Measurements from ENCODE around the gene SORCS2. TPM values are rescaled to one million over a fixed set of nuclear protein-coding genes. Genes with fewer than 3 reads are reported as not detected.

Gene SORCS2
- total RNA-seq, 1 donor from 2014 or later, result 10.9 TPM

GRCh38 chr4:7390336-7390735, 198.0 kb downstream of the SORCS2 start:
- peak; percentile 26 for DNase-seq (ENCODE audit: low spot score)
- H3K9me3 Mint-ChIP-seq (ENCODE audit: low read depth), result no peaks in the 10 kb centered on the region
- H3K36me3 Mint-ChIP-seq (ENCODE audit: low read depth), result peaks cover 1% of the 10 kb centered on the region
- H3K27ac Mint-ChIP-seq (ENCODE audit: unreplicated experiment), result no peak overlapping the region
- peaks cover 18% of the 10 kb centered on the region for H3K4me1 Mint-ChIP-seq (ENCODE audit: low read depth)
- H3K27me3 Mint-ChIP-seq (ENCODE audit: low read depth), result peaks cover 30% of the 10 kb centered on the region
- TF ChIP-seq, protein P1, sequence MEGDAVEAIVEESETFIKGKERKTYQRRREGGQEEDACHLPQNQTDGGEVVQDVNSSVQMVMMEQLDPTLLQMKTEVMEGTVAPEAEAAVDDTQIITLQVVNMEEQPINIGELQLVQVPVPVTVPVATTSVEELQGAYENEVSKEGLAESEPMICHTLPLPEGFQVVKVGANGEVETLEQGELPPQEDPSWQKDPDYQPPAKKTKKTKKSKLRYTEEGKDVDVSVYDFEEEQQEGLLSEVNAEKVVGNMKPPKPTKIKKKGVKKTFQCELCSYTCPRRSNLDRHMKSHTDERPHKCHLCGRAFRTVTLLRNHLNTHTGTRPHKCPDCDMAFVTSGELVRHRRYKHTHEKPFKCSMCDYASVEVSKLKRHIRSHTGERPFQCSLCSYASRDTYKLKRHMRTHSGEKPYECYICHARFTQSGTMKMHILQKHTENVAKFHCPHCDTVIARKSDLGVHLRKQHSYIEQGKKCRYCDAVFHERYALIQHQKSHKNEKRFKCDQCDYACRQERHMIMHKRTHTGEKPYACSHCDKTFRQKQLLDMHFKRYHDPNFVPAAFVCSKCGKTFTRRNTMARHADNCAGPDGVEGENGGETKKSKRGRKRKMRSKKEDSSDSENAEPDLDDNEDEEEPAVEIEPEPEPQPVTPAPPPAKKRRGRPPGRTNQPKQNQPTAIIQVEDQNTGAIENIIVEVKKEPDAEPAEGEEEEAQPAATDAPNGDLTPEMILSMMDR (IDR thresholded peaks at IDR 0.05), result no peak
- no peak overlapping the region for H3K4me3 Mint-ChIP-seq (ENCODE audit: unreplicated experiment)

GRCh38 chr4:7390906-7391636, 198.7 kb downstream of the SORCS2 start:
- Mint-ChIP-seq H3K4me1 (ENCODE audit: low read depth) (peaks cover 18% of the 10 kb centered on the region), H3K36me3 (ENCODE audit: low read depth) (peaks cover 1% of the 10 kb centered on the region), H3K27ac (ENCODE audit: unreplicated experiment) (no peak overlapping the region), H3K27me3 (ENCODE audit: low read depth) (peaks cover 31% of the 10 kb centered on the region), H3K9me3 (ENCODE audit: low read depth) (no peaks in the 10 kb centered on the region), H3K4me3 (ENCODE audit: unreplicated experiment) (no peak overlapping the region)
- TF ChIP-seq, protein P1 (IDR thresholded peaks at IDR 0.05), result no peak
- peak; percentile 49 for DNase-seq (ENCODE audit: low spot score)

DNA sequence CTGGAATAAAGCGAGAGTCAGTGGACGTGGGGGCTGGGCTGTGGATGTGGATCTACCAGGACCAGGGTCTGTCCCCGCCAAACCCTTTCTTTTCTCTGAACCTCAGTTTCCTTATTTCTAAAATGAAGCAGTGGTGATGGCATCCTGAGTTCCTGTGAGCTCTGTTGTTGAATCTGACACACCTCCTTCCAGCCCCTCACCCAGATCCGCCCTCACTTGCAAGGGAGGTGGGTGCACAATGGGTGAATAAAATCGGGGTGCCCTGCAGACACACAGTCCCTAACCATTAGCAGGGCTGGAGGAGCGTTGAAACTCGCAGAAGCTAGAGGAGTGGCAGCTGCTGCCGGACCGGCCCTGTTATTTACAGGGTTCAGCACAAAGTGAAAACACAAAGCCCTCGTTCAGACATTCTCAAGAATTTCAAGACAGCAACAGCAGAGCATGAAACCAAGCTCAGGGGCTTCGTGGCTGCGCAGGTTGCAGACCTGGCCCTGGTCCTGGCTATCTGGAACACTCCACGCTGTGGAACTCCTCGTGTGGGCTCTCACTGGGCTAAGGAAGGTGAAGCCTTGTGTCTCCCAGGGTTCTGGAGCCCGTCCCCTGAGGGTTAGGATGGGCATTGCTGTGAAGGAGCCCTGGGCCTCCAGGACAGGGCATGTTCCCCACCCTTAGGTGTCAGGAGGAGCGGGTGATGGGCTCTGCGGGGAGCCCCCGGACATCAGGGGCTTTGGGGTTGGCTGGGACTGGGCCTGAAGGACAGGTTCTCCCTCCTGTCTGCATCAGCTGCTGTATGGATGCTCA, 199.5 kb downstream of the SORCS2 start:
- DNase-seq (ENCODE audit: low spot score), result peak; percentile 52
- TF ChIP-seq, protein P1 (IDR thresholded peaks at IDR 0.05), result no peak
- Mint-ChIP-seq H3K4me1 (ENCODE audit: low read depth) (peaks cover 18% of the 10 kb centered on the region), H3K9me3 (ENCODE audit: low read depth) (no peaks in the 10 kb centered on the region), H3K27me3 (ENCODE audit: low read depth) (peaks cover 36% of the 10 kb centered on the region), H3K4me3 (ENCODE audit: unreplicated experiment) (no peak overlapping the region), H3K36me3 (ENCODE audit: low read depth) (peaks cover 1% of the 10 kb centered on the region), H3K27ac (ENCODE audit: unreplicated experiment) (no peak overlapping the region)

DNA sequence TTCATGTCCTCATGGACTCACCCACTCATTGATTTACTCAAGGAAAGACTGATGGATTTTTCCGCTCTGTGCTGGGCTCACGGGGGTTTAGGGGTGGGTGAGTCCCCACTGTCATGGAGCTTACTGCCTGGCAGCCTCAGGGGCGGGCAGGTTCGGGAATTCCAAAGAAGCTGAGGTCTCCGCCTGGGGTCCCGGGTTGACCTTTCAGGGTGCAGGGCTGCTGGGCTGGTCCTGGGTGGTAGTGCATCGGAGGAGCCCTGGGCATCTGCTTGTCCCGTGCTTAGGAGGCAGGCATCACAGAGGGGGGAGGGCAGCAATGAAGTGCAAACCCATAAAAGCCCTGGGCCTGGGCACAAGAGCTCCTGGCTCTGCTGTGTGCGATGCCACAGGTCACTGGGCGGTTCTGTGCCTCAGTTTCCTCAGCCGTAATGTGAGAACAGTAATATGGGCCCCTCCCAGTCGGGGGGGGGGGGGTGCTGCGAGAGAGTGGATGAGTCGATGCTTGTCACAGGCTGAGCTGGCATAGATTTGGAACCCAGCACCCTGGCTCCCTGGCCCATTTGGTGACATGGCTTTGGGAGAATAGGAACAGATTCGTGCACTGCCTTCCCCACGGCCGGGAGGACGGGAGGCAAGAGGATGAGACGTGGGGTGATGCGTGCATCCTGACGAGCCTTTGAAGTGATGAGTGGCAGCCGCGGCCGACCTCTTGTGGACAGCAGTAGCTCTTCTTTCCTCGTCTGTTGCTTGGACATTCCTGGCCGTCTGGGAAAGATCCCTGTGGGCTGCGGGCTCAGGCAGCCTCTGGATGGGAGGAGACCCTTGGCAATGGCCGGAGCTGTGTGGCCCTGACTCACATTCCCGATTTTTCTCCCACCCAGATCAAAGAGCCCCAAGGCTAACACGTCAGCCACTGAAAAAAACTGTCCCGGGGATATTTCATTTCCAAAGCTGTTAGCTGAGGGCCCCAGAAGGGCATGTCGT, 200.4 kb downstream of the SORCS2 start:
- peak; percentile 85 for DNase-seq (ENCODE audit: low spot score)
- Mint-ChIP-seq H3K4me1 (ENCODE audit: low read depth) (peaks cover 26% of the 10 kb centered on the region), H3K36me3 (ENCODE audit: low read depth) (peaks cover 1% of the 10 kb centered on the region), H3K27ac (ENCODE audit: unreplicated experiment) (peak overlapping the region; percentile 67), H3K4me3 (ENCODE audit: unreplicated experiment) (no peak overlapping the region), H3K27me3 (ENCODE audit: low read depth) (peaks cover 44% of the 10 kb centered on the region), H3K9me3 (ENCODE audit: low read depth) (no peaks in the 10 kb centered on the region)
- TF ChIP-seq, protein P1 (IDR thresholded peaks at IDR 0.05), result peak; percentile 66

Data from chondrocyte (in vitro differentiated cells).